Glomerular visceral epithelial cell (primary cell): Measurements from ENCODE around the gene KRT10.
A peak's percentile ranks its signal among the peaks of the same experiment; 100 is the strongest.

ENCODE experiments used
- DNase-seq: peaks from one replicate; pipeline ENCODE4 v3.0.0-alpha.2; 2016; ENCODE audit errors: extremely low spot score

Gene KRT10

GRCh38 chr17:40806131-40806530 is 16.3 kb downstream of the KRT10 start:
- no peak for DNase-seq

GRCh38 chr17:40803617-40804082 is 18.8 kb downstream of the KRT10 start:
- DNase-seq, result peak; percentile 81

GRCh38 chr17:40801157-40801556 is 21.3 kb downstream of the KRT10 start:
- no peak for DNase-seq

- DNase-seq, result no peak
Observed at GRCh38 chr17:40800381-40800780, 22.0 kb downstream of the KRT10 start.

DNA sequence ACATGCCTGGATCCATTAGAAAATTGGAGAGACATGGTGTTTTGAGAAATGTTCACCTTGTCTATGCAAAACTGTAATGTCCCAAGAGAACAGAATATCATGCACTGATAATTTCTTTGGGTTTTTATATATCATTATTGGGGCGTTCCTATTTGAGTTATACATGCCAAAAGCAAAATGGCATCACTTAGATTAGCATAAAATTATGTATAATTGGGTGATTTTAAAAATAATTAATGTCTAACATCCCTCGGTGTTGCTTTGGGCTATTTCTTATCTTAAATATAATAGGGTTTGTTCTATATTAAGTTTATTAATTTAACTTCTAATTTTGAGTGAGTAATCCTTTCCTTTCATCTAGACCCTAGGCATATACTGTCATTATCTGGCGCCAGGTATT is 22.6 kb downstream of the KRT10 start, which contains the start of gene KRT28:
Gene KRT28, minus strand, starts transcription at position 101 of the 400 bp plus-strand sequence. Its CDS starts 66 bp downstream, at position 35.
- no peak for DNase-seq

DNA sequence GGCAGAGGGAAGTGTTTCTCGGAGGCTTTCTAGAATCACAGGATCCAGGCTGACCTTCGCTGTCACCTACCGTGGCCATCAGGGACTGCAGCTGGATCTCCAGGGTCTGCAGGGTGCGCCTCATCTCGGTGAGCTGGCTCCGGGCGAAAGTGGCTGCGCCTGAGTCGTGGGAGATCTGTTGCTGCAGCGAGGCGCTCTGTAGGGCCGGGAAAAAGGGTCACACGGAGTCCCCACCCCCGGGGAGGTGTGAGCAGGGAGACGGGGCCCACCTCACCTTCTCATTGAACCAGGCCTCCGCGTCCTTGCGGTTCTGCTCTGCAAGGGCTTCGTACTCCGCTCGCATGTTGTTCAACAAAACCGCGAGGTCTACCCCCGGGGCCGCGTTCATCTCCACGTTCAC is 25.6 kb downstream of the KRT10 start:
- DNase-seq, result no peak

GRCh38 chr17:40795019-40795667 is 27.3 kb downstream of the KRT10 start:
- no peak for DNase-seq

DNA sequence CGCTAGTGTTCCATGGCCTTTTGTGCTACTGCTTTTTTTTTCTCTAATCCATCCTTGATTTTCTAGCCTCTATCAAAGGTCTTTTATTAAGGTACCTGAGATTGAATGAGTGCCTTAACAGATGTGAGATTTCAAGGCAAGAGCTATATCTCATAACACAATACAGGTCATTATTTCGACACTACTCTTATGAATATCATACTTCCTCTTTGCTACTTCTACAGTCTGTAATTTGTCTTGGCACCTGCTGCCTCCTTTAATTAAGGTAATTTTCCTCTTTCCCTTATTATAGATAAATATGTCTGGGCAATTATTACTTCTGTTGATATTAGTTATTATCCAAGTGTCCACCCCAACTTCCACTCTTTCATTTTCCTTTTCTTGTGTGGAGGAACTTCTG is 27.9 kb downstream of the KRT10 start:
- no peak for DNase-seq

DNA sequence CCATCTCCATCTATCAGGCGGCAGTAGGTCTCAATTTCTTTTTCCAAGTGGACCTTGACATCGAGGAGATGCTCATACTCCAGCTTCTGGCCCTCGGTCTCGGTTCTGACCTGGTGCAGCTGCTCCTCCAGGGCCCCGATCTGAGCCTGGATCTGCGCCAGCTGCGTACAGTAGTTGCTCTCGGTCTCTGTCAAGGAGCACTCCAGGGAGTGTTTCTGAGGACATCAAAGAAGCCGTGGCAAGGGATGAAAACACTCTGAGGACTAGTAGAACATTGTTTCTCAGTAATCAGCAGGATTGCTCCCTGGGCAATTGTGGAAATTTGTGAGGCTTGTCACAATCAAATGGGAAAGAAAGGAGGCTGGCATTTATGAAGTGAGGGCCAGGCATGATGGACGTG is 28.6 kb downstream of the KRT10 start:
- DNase-seq, result no peak

- peak; percentile 54 for DNase-seq
Observed at GRCh38 chr17:40791787-40792436, 30.5 kb downstream of the KRT10 start.

DNA sequence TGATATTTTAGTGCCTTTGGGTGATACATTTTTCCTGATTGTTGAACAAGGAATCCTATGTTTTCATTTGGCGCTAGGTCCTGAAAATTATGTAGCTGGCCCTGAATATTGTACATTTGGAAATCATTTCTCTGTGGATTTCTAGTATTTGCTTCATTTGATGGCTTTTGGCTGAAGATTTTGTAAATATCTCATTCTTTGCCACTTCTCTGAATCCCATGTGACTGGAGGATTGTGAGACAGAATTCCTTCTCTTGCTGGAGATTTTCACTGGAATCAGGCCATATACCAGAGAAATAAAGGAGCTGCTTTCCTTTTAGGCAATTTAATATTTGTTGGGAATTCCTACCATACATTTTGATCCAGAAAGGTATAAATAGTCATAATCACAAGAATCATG is 31.3 kb downstream of the KRT10 start:
- no peak for DNase-seq

GRCh38 chr17:40782450-40782849 is 40.0 kb downstream of the KRT10 start, which contains the start of gene KRT27:
Gene KRT27, minus strand, starts transcription at chr17:40782550. Its CDS starts 57 bp downstream, at chr17:40782493.
- DNase-seq, result no peak

DNA sequence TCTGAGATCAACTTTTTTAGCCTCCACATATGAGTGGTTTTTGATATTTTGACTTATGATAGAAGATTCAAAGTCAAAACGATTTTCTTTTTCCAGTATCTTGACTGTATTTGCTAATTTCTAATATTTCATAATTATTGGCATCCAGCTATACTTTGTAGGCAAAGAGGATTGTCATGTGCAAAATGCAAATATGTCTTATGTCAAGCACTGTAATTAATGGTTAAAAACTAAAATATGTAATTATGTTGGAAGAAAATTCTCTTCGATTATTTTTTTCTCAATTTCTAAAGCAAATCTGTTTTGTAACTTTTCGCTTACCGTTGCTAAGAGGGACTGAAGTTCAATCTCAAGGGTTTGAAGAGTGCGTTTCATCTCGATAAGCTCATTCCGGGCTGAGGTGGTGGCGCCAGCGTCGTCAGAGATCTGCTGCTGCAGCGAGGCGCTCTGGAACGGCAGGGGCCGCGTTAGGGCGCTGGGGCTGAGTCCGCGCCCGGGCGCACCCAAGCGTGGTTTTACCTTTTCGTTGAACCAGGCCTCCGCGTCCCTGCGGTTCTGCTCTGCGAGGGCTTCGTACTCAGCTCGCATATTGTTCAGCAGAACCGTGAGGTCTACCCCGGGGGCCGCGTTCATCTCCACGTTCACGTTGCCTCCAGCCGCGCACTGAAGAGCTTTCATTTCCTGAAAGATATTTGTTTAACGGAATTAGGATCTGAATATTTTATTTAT is 43.1 kb downstream of the KRT10 start:
- DNase-seq, result no peak

GRCh38 chr17:40778461-40778860 is 44.0 kb downstream of the KRT10 start:
- no peak for DNase-seq

DNA sequence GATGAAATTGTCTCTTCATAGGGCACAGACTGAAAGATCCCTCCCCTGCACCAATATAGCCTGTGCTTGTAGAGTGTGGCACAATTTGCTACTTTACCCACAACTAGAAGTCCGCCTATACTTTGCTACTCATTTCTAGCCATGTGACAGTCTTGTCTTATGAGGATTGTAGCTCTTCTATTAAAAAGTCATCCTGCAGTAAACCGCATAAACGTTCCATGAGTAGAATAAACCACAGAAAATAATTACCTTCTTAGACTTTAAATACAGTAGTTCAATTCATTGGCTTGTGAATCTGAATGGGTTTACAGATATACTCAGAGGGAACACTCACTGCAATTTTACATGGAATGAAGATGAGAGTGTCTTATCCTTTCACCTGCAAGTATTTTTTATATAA is 44.4 kb downstream of the KRT10 start:
- no peak for DNase-seq

DNA sequence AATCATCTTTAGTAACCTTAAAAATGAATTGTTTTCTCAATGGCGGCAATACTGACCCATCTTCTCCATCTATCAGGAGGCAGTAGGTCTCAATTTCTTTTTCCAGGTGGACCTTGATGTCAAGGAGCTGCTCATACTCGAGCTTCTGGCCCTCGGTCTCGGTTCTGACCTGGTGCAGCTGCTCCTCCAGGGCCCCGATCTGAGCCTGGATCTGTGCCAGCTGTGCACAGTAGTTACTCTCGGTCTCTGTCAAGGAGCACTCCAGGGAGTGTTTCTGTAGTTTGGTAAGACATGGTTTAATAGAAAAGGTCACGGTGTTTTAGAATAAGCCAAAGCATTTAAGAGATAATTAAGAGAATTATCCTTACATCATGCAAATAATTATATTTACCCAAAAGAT is 45.0 kb downstream of the KRT10 start:
- DNase-seq, result no peak

DNA sequence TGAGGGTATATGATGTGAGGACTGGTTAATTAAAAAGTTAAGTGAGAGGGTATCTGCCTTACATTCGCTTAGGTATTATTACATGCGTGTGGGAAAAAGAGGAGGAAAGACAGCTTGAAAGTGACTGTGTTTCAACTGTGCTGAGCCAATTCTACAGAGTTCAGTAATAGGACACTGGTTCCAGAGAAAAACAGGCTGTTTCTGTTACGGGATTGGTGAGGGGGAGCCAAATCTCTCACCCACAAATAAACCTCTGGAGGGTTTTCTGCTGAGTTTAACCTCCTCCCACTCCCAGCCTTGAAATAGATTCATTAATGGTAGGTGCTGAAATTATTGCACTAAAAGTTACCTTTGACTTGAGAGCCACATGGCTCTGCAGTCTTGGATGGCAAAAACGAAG is 46.5 kb downstream of the KRT10 start:
- DNase-seq, result no peak

DNA sequence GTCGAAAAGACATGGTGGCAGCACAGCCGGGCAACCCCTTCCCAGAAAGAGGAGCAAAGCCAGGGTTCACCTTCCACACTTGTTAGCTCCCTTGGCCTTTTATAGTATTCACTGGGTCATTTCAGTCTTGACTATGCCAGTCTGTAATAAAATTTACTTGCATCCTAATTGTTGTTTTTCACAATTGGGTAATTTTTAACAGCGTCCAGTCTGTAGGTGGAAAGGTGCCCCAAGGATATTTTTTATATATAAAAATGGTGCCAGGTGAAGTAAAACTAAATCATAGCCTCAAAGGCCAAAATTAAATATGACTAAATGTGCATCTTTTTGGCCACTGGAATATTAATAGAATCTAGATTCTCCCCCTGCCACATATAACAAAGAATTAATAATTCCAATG is 50.3 kb downstream of the KRT10 start, which contains the start of gene KRT26:
Gene KRT26, minus strand, starts transcription at position 101 of the 400 bp plus-strand sequence. Its CDS starts 88 bp downstream, at position 13.
- DNase-seq, result no peak
